Spinal cord (tissue), 10 donors: ENCODE results near the gene SIAH2. TPM values are rescaled to one million over a fixed set of nuclear protein-coding genes. Genes with fewer than 3 reads are reported as not detected.

Source experiments
- DNase-seq, 6 donors: peaks; one replicate each; pipeline versions ENCODE4 v3.0.0 to v3.0.0-alpha.2; 2013 to 2015; ENCODE audit warnings: low spot score in 6 of 6, low read depth in 4 of 6
- H3K27ac ChIP-seq: one replicate; pipeline ENCODE4 v1.5.1; 2013; ENCODE audit warnings: low read depth, low read length, control low read depth
- H3K27me3 ChIP-seq: one replicate; pipeline ENCODE4 v1.6.1; 2013; ENCODE audit warnings: low read length; ENCODE audit not compliant: control insufficient read depth, insufficient read depth
- H3K36me3 ChIP-seq: one replicate; pipeline ENCODE4 v1.6.1; 2013; ENCODE audit warnings: low read length; ENCODE audit not compliant: control insufficient read depth, insufficient read depth
- H3K4me1 ChIP-seq: one replicate; pipeline ENCODE4 v1.6.1; 2013; ENCODE audit warnings: low read length; ENCODE audit not compliant: control insufficient read depth, insufficient read depth
- H3K4me3 ChIP-seq: one replicate; pipeline ENCODE4 v1.5.1; 2013; ENCODE audit warnings: low read depth, low read length, control low read depth
- H3K9me3 ChIP-seq: one replicate; pipeline ENCODE4 v1.6.1; 2013; ENCODE audit warnings: low read length; ENCODE audit not compliant: control insufficient read depth, insufficient read depth
- WGBS: methylation state at CpG from one replicate; pipeline ENCODE4 v1.1.5; 2013; ENCODE audit warnings: missing lambda C conversion rate; ENCODE audit not compliant: insufficient coverage; 5-methylcytosine and 5-hydroxymethylcytosine counted together
- polyA plus RNA-seq, 2 donors: library from polyadenylated mRNA; unstranded; fragments of 120-200 nt; gene quantifications; one replicate each; pipeline ENCODE4 v1.2.1, GENCODE V29; 2013; ENCODE audit not compliant: insufficient read length in 2 of 2
- total RNA-seq, 2 donors: library from RNA; depleted of rRNA in 1 of 2; stranded (reverse); fragments of 120-200 nt in 1 of 2; fragments of >200 nt in 1 of 2; gene quantifications; one replicate each; pipeline versions ENCODE4 v1.2.3 to v1.2.4, GENCODE V29; 2013 to 2014
- donor health status: healthy.

SIAH2 gene
- total and polyA plus RNA-seq, 4 donors = 22.6 to 27.2 (median 24.7) TPM

- WGBS = 60% methylated on average over 1 of the region's 1 CpG
- no peaks in the 10 kb centered on the region for H3K4me1 ChIP-seq
- H3K27me3 ChIP-seq = no peaks in the 10 kb centered on the region
- no peak overlapping the region for H3K4me3 ChIP-seq
- peaks cover 6% of the 10 kb centered on the region for H3K36me3 ChIP-seq
- no peak for DNase-seq
- H3K9me3 ChIP-seq = no peaks in the 10 kb centered on the region
- H3K27ac ChIP-seq = no peak overlapping the region
Measured at GRCh38 chr3:150744919-150745211, 18.1 kb downstream of the SIAH2 start.

- Histone ChIP-seq H3K36me3 (peaks cover 6% of the 10 kb centered on the region), H3K27me3 (no peaks in the 10 kb centered on the region), H3K4me1 (no peaks in the 10 kb centered on the region), H3K9me3 (no peaks in the 10 kb centered on the region), H3K27ac (no peak overlapping the region), H3K4me3 (no peak overlapping the region)
- 100% methylated on average over 2 of the region's 8 CpGs for WGBS
- DNase-seq = no peak
Measured at GRCh38 chr3:150744041-150744918, 18.7 kb downstream of the SIAH2 start.

- no CpG with 5 or more reads among the region's 2 CpGs for WGBS
- no peak overlapping the region for H3K27ac ChIP-seq
- no peak overlapping the region for H3K4me3 ChIP-seq
- no peaks in the 10 kb centered on the region for H3K9me3 ChIP-seq
- H3K4me1 ChIP-seq = no peaks in the 10 kb centered on the region
- DNase-seq = no peak
- peaks cover 6% of the 10 kb centered on the region for H3K36me3 ChIP-seq
- no peaks in the 10 kb centered on the region for H3K27me3 ChIP-seq
Measured at GRCh38 chr3:150743508-150743907, 19.5 kb downstream of the SIAH2 start.

- DNase-seq = no peak
- peaks cover 6% of the 10 kb centered on the region for H3K36me3 ChIP-seq
- no peaks in the 10 kb centered on the region for H3K4me1 ChIP-seq
- H3K27me3 ChIP-seq = no peaks in the 10 kb centered on the region
- WGBS = 100% methylated on average over 1 of the region's 4 CpGs
- H3K4me3 ChIP-seq = no peak overlapping the region
- H3K9me3 ChIP-seq = no peaks in the 10 kb centered on the region
- no peak overlapping the region for H3K27ac ChIP-seq
Measured at GRCh38 chr3:150742679-150743078, 20.3 kb downstream of the SIAH2 start.

GRCh38 chr3:150742141-150742523 is 20.8 kb downstream of the SIAH2 start:
- Histone ChIP-seq H3K36me3 (peaks cover 6% of the 10 kb centered on the region), H3K9me3 (no peaks in the 10 kb centered on the region), H3K27ac (no peak overlapping the region), H3K4me3 (no peak overlapping the region), H3K27me3 (no peaks in the 10 kb centered on the region), H3K4me1 (no peaks in the 10 kb centered on the region)
- WGBS = 96% methylated on average over 15 of the region's 15 CpGs
- no peak for DNase-seq

- H3K9me3 ChIP-seq = no peaks in the 10 kb centered on the region
- DNase-seq = peak in 1 of 6 donors; percentile 13
- H3K36me3 ChIP-seq = peaks cover 6% of the 10 kb centered on the region
- no peak overlapping the region for H3K4me3 ChIP-seq
- no peak overlapping the region for H3K27ac ChIP-seq
- H3K4me1 ChIP-seq = no peaks in the 10 kb centered on the region
- no CpG with 5 or more reads among the region's 5 CpGs for WGBS
- no peaks in the 10 kb centered on the region for H3K27me3 ChIP-seq
Measured at GRCh38 chr3:150741497-150742140, 21.4 kb downstream of the SIAH2 start.

GRCh38 chr3:150740733-150741496 is 22.1 kb downstream of the SIAH2 start:
- Histone ChIP-seq H3K4me3 (no peak overlapping the region), H3K4me1 (no peaks in the 10 kb centered on the region), H3K27ac (no peak overlapping the region), H3K27me3 (no peaks in the 10 kb centered on the region), H3K9me3 (no peaks in the 10 kb centered on the region), H3K36me3 (peaks cover 6% of the 10 kb centered on the region)
- DNase-seq = no peak
- 80% methylated on average over 5 of the region's 12 CpGs for WGBS

GRCh38 chr3:150739877-150740645 is 22.9 kb downstream of the SIAH2 start:
- H3K4me1 ChIP-seq = no peaks in the 10 kb centered on the region
- H3K27ac ChIP-seq = no peak overlapping the region
- no peak for DNase-seq
- no peak overlapping the region for H3K4me3 ChIP-seq
- WGBS = 100% methylated on average over 2 of the region's 8 CpGs
- H3K27me3 ChIP-seq = no peaks in the 10 kb centered on the region
- H3K9me3 ChIP-seq = no peaks in the 10 kb centered on the region
- H3K36me3 ChIP-seq = peaks cover 6% of the 10 kb centered on the region

GRCh38 chr3:150739200-150739863 is 23.6 kb downstream of the SIAH2 start:
- 88% methylated on average over 3 of the region's 7 CpGs for WGBS
- no peak overlapping the region for H3K27ac ChIP-seq
- H3K4me3 ChIP-seq = no peak overlapping the region
- H3K9me3 ChIP-seq = no peaks in the 10 kb centered on the region
- H3K36me3 ChIP-seq = peaks cover 6% of the 10 kb centered on the region
- H3K27me3 ChIP-seq = no peaks in the 10 kb centered on the region
- no peak for DNase-seq
- H3K4me1 ChIP-seq = peaks cover 4% of the 10 kb centered on the region
